Nephron (organoid): ENCODE measurements around the gene SPEG.

Experiments
- H3K27ac Mint-ChIP-seq, 3 experiments: 2 replicates each; pipeline ENCODE4 v1.8.0; 2020; ENCODE audit warnings: mixed read lengths in 3 of 3, mild to moderate bottlenecking in 2 of 3, moderate library complexity in 1 of 3
- H3K27me3 Mint-ChIP-seq: 2 replicates; pipeline ENCODE4 v1.8.0; 2021; ENCODE audit warnings: low read depth, mild to moderate bottlenecking, moderate library complexity, mixed read lengths
- H3K36me3 Mint-ChIP-seq: 2 replicates; pipeline ENCODE4 v1.8.0; 2020; ENCODE audit warnings: low read depth, mixed read lengths
- H3K4me1 Mint-ChIP-seq: 2 replicates; pipeline ENCODE4 v1.8.0; 2020; ENCODE audit warnings: mixed read lengths
- H3K4me3 Mint-ChIP-seq, 3 experiments: 2 replicates each; pipeline ENCODE4 v1.8.0; 2020; ENCODE audit warnings: mild to moderate bottlenecking in 3 of 3, mixed read lengths in 3 of 3, moderate library complexity in 2 of 3
- H3K9me3 Mint-ChIP-seq: 2 replicates; pipeline ENCODE4 v1.8.0; 2020; ENCODE audit warnings: mixed read lengths
- TF ChIP-seq, protein P1 (sequence below), 3 experiments: fragments of 200-600 bp; sonication (generic); IDR thresholded peaks; one replicate each; pipeline ENCODE4 v1.5.0; 2021; ENCODE audit warnings: antibody characterized with exemption in 3 of 3; ENCODE audit not compliant: unreplicated experiment in 3 of 3

SPEG gene

GRCh38 chr2:219475278-219475677, 40.6 kb downstream of the SPEG start:
- Mint-ChIP-seq H3K4me3 (no peak overlapping the region), H3K27me3 (peaks cover 15% of the 10 kb centered on the region), H3K4me1 (peaks cover 22% of the 10 kb centered on the region), H3K9me3 (no peaks in the 10 kb centered on the region), H3K36me3 (no peaks in the 10 kb centered on the region), H3K27ac (no peak overlapping the region)
- TF ChIP-seq, protein P1, sequence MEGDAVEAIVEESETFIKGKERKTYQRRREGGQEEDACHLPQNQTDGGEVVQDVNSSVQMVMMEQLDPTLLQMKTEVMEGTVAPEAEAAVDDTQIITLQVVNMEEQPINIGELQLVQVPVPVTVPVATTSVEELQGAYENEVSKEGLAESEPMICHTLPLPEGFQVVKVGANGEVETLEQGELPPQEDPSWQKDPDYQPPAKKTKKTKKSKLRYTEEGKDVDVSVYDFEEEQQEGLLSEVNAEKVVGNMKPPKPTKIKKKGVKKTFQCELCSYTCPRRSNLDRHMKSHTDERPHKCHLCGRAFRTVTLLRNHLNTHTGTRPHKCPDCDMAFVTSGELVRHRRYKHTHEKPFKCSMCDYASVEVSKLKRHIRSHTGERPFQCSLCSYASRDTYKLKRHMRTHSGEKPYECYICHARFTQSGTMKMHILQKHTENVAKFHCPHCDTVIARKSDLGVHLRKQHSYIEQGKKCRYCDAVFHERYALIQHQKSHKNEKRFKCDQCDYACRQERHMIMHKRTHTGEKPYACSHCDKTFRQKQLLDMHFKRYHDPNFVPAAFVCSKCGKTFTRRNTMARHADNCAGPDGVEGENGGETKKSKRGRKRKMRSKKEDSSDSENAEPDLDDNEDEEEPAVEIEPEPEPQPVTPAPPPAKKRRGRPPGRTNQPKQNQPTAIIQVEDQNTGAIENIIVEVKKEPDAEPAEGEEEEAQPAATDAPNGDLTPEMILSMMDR (IDR thresholded peaks at IDR 0.05; ENCODE audit: unreplicated experiment in 3 of 3), result no peak

DNA sequence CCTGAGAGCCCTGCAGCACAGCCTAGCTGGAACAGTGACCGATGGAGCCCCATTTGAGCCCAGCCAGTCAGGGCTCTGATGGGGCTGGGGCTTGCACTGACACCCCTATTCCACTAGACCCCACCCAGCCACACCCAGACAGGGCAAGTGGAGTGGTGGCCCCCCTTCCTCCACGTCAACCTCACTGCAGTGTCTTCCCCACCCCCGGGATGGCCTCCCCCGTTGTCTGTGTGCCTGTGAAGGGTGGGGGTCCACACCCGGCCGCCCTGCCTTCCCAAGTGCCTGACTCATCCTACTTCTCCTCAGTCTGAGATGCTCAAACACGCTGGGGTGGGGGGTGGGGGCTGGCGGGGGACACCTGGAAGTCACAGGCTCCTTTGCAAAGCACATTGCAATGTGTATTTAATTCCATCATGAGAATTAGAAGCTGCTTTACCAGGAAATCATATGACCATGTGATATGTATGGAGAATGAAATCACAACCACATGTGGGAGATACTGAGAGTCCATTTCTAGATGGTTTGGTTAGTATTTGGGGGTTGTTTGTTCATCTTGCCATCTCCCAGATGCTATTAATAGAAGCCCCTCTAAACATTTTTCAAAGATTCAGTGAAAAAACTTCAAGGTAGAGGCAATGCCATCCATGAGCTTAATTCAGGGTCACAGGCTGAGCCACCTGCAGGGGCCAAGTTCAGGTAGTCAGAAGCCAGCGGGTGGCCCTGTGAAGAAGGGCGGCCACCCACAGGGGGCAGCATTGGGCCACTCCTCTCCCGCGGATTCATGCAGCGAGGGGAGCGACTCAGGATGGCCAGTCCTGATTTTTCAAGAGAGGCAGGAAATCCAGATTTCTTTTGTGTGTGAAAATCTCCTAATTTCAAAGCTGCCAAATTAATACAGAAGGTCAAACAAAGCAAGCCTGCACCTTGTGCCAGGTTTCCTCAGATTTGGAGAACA, 41.3 kb downstream of the SPEG start:
- Mint-ChIP-seq H3K4me1 (peaks cover 22% of the 10 kb centered on the region), H3K36me3 (no peaks in the 10 kb centered on the region), H3K27me3 (peaks cover 15% of the 10 kb centered on the region), H3K27ac (peak overlapping the region; percentile 36 to 83 (median 54)), H3K4me3 (peak overlapping the region; percentile 66 to 76 (median 73)), H3K9me3 (no peaks in the 10 kb centered on the region)
- TF ChIP-seq, protein P1 (IDR thresholded peaks at IDR 0.05; ENCODE audit: unreplicated experiment in 3 of 3), result peak; percentile 87 to 92 (median 91)

GRCh38 chr2:219476652-219477151, 42.1 kb downstream of the SPEG start:
- Mint-ChIP-seq H3K9me3 (no peaks in the 10 kb centered on the region), H3K4me1 (peaks cover 22% of the 10 kb centered on the region), H3K36me3 (no peaks in the 10 kb centered on the region), H3K27ac (peak overlapping the region; percentile 54 to 83 (median 72)), H3K27me3 (peaks cover 20% of the 10 kb centered on the region), H3K4me3 (peak overlapping the region; percentile 66 to 76 (median 73))
- TF ChIP-seq, protein P1 (IDR thresholded peaks at IDR 0.05; ENCODE audit: unreplicated experiment in 3 of 3), result no peak

DNA sequence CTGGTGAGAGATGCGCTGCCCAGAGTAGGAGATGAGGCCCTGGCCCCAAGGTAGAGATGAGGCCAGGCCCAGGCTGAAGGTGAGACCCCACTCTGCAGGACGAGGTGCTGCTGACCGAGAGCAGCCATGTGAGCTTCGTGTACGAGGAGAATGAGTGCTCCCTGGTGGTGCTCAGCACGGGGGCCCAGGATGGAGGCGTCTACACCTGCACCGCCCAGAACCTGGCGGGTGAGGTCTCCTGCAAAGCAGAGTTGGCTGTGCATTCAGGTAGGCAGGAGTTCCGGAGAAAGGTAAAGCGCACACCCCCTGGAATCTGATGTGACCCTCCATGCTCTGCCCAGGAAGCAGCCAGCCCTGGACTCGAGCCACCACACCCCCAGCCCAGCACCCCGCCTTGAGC, 42.5 kb downstream of the SPEG start:
- Mint-ChIP-seq H3K27ac (peak overlapping the region; percentile 54 to 83 (median 72)), H3K4me3 (peak overlapping the region; percentile 66 to 76 (median 73)), H3K9me3 (no peaks in the 10 kb centered on the region), H3K27me3 (peaks cover 25% of the 10 kb centered on the region), H3K4me1 (peaks cover 22% of the 10 kb centered on the region), H3K36me3 (no peaks in the 10 kb centered on the region)
- TF ChIP-seq, protein P1 (IDR thresholded peaks at IDR 0.05; ENCODE audit: unreplicated experiment in 3 of 3), result no peak

GRCh38 chr2:219477815-219478214, 43.2 kb downstream of the SPEG start:
- no peak overlapping the region for H3K27ac Mint-ChIP-seq

More at GRCh38 chr2:219477815-219478214, 43.2 kb downstream of the SPEG start:
- Mint-ChIP-seq H3K36me3 (no peaks in the 10 kb centered on the region), H3K4me3 (peak overlapping the region in 1 of 3 experiments; percentile 19), H3K9me3 (no peaks in the 10 kb centered on the region), H3K27me3 (peaks cover 29% of the 10 kb centered on the region), H3K4me1 (peaks cover 22% of the 10 kb centered on the region)
- TF ChIP-seq, protein P1 (IDR thresholded peaks at IDR 0.05; ENCODE audit: unreplicated experiment in 3 of 3), result no peak
